ENCODE data around the gene HVCN1.

DNA sequence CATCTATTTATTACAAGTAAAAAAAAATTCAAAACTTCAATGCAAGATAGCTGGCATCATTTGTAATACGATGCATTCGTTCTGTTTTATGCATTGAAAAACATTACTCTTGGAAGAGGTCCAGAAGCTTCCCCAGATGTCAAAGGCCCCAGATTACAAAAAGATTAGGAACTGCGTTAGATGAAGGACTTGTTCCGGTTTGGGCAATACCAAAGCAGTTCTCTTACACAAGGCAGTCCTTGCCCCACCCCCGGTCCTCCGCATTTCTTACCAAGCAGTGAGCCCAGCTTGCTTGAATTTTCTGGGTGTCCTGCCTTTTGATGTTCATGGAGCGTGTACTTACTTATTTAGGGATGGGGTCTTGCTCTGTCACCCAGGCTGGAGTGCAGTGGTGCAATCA, 4.8 kb upstream of the HVCN1 start:
- TF ChIP-seq FOXK2 (IDR thresholded peaks at IDR 0.05) (no peak), BHLHE40 (IDR thresholded peaks at IDR 0.05; ENCODE audit: borderline replicate concordance) (no peak), FOXM1 (IDR thresholded peaks at IDR 0.05; ENCODE audit: borderline replicate concordance) (no peak), FOXA1 (IDR thresholded peaks at IDR 0.05) (no peak), ELF4 (IDR thresholded peaks at IDR 0.05) (no peak), SUZ12 (IDR thresholded peaks at IDR 0.05) (no peak), HDGF (IDR thresholded peaks at IDR 0.05; ENCODE audit: borderline replicate concordance) (no peak), ARNT (IDR thresholded peaks at IDR 0.05) (no peak), SP1 (IDR thresholded peaks at IDR 0.05) (no peak), L3MBTL2 (conservative IDR thresholded peaks at IDR 0.05) (no peak), CTBP1 (IDR thresholded peaks at IDR 0.05; ENCODE audit: borderline replicate concordance) (no peak)
- TF ChIP-seq, protein P1, sequence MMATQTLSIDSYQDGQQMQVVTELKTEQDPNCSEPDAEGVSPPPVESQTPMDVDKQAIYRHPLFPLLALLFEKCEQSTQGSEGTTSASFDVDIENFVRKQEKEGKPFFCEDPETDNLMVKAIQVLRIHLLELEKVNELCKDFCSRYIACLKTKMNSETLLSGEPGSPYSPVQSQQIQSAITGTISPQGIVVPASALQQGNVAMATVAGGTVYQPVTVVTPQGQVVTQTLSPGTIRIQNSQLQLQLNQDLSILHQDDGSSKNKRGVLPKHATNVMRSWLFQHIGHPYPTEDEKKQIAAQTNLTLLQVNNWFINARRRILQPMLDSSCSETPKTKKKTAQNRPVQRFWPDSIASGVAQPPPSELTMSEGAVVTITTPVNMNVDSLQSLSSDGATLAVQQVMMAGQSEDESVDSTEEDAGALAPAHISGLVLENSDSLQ (IDR thresholded peaks at IDR 0.05), result no peak
